Smooth muscle cell (in vitro differentiated cells): Measurements from ENCODE around the gene ABTB2. TPM values are rescaled to one million over a fixed set of nuclear protein-coding genes. Genes with fewer than 3 reads are reported as not detected.

ENCODE experiments used
- DNase-seq: peaks from one replicate; lab custom pipeline; 2025; ENCODE audit not compliant: unreplicated experiment; lab: John Stamatoyannopoulos, UW
- H2AFZ ChIP-seq: fragments of 200-600 bp; sonication (generic); 2 replicates; pipeline ENCODE4 v1.6.0; 2016; ENCODE audit warnings: antibody characterized with exemption, low read depth, mild to moderate bottlenecking
- H3F3A ChIP-seq: fragments of 200-600 bp; sonication (generic); 2 replicates; pipeline ENCODE4 v1.6.0; 2017; ENCODE audit warnings: antibody characterized with exemption, low read depth
- H3K27ac ChIP-seq: fragments of 200-600 bp; sonication (generic); 2 replicates; pipeline ENCODE4 v1.5.1; 2016; ENCODE audit warnings: low read depth, mild to moderate bottlenecking
- H3K27me3 ChIP-seq: fragments of 200-600 bp; sonication (generic); 2 replicates; pipeline ENCODE4 v1.6.1; 2016; ENCODE audit warnings: low read depth, mild to moderate bottlenecking
- H3K36me3 ChIP-seq: fragments of 200-600 bp; sonication (generic); 2 replicates; pipeline ENCODE4 v1.5.1; 2016; ENCODE audit warnings: low read depth
- H3K4me1 ChIP-seq: fragments of 200-600 bp; sonication (generic); 2 replicates; pipeline ENCODE4 v1.5.1; 2016; ENCODE audit warnings: low read depth
- H3K4me2 ChIP-seq: fragments of 200-600 bp; sonication (generic); 2 replicates; pipeline ENCODE4 v1.6.0; 2016; ENCODE audit warnings: mild to moderate bottlenecking
- H3K4me3 ChIP-seq: fragments of 200-600 bp; sonication (generic); 2 replicates; pipeline ENCODE4 v1.5.1; 2016; ENCODE audit warnings: mild to moderate bottlenecking
- H3K79me2 ChIP-seq: fragments of 200-600 bp; sonication (generic); 2 replicates; pipeline ENCODE4 v1.6.0; 2016; ENCODE audit warnings: low read depth, mild to moderate bottlenecking
- H3K9ac ChIP-seq: fragments of 200-600 bp; sonication (generic); 2 replicates; pipeline ENCODE4 v1.6.0; 2016; ENCODE audit warnings: low read depth
- H3K9me3 ChIP-seq: fragments of 200-600 bp; sonication (generic); replicated peaks from 2 replicates; pipeline ENCODE4 v1.5.1; 2016; ENCODE audit warnings: low read depth
- H4K20me1 ChIP-seq: fragments of 200-600 bp; sonication (generic); 2 replicates; pipeline ENCODE4 v1.6.0; 2016; ENCODE audit warnings: low read depth
- WGBS: methylation state at CpG from one replicate; pipeline ENCODE4 v1.1.7; 2016; ENCODE audit warnings: low lambda C conversion rate; 5-methylcytosine and 5-hydroxymethylcytosine counted together
- polyA plus RNA-seq: library from polyadenylated mRNA; unstranded; fragments of >200 nt; fragmentation: Nextera tagmentation; extraction: Ambion mirVana; gene quantifications from 2 replicates; pipeline ENCODE4 v1.2.1, GENCODE V29; 2016
- total RNA-seq: library from RNA; depleted of rRNA; stranded (reverse); fragments of >200 nt; gene quantifications from 2 replicates; pipeline ENCODE4 v1.2.3, GENCODE V29; 2014
- TF ChIP-seq, protein P1 (sequence below): fragments of 200-600 bp; sonication (generic); IDR thresholded peaks from 2 replicates; pipeline ENCODE4 v1.5.1; 2017; ENCODE audit warnings: borderline replicate concordance, mild to moderate bottlenecking, antibody characterized with exemption; ENCODE audit not compliant: insufficient read depth, poor library complexity, severe bottlenecking

Gene ABTB2
- total and polyA plus RNA-seq, 2 experiments from 2014 or later = 4.3 to 4.9 TPM

DNA sequence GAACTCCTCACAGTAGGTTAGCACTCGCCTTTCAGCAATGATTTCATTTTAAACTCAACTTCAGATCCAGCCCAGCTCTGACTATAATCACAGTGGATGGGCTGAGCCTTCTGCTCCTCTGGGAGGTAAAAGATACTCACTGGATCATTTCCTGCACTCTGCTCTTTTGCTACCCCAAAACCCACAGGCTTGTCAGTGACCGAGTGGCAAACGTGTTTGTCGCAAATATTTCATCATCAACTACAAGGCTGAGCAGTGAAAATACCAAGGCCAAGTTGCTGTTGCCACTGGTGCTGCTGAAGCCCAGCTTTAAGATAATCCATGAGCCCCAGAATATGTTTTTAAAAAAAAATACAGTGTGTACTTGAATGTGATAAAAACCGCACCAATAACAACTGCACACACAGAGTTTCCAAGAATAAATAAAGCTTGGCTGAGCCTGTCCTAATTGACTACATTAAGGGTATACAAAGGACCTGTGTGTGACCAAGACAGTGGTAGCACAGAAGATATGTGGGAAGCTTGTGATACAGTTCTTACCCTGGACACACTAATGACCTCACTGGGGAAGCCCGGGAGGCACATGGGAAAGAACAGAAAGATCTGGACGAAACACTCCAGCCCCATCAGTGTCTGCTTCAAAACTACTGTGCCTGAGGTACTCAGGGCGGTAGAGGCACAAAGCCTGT is 41.3 kb downstream of the ABTB2 start:
- Histone ChIP-seq H3K27ac (peak overlapping the region; percentile 21), H3K36me3 (no peaks in the 10 kb centered on the region), H4K20me1 (peaks cover 75% of the 10 kb centered on the region), H3K9ac (no peak overlapping the region), H3K4me3 (no peak overlapping the region), H3K27me3 (no peaks in the 10 kb centered on the region), H3K79me2 (peaks cover 34% of the 10 kb centered on the region), H3K4me1 (peaks cover 5% of the 10 kb centered on the region), H3K9me3 (no peaks in the 10 kb centered on the region), H3F3A (no peaks in the 10 kb centered on the region), H3K4me2 (peak overlapping the region; percentile 17), H2AFZ (no peak overlapping the region)
- TF ChIP-seq, protein P1, sequence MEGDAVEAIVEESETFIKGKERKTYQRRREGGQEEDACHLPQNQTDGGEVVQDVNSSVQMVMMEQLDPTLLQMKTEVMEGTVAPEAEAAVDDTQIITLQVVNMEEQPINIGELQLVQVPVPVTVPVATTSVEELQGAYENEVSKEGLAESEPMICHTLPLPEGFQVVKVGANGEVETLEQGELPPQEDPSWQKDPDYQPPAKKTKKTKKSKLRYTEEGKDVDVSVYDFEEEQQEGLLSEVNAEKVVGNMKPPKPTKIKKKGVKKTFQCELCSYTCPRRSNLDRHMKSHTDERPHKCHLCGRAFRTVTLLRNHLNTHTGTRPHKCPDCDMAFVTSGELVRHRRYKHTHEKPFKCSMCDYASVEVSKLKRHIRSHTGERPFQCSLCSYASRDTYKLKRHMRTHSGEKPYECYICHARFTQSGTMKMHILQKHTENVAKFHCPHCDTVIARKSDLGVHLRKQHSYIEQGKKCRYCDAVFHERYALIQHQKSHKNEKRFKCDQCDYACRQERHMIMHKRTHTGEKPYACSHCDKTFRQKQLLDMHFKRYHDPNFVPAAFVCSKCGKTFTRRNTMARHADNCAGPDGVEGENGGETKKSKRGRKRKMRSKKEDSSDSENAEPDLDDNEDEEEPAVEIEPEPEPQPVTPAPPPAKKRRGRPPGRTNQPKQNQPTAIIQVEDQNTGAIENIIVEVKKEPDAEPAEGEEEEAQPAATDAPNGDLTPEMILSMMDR = no peak
- DNase-seq = no peak
- 53% methylated on average over 8 of the region's 8 CpGs for WGBS

DNA sequence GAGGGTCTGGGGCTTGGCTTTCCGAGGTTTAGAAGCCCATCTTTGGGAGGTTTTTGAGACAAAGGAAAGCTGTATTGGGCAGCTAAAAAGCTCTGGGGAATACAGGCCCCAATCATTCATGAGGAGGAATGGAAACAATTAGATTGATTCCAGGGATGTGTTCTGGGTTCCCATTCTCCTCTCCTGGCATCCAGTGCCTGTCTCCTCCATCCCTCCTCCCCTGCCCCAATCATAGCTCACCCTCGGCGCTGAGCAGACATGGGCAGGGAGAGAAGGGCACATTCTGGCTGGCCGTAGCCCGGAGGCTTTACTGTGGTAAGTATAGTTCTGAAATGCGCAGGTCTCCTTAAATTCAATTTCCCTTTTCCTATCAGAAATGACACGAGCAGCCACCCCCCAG is 42.4 kb downstream of the ABTB2 start:
- H3K4me3 ChIP-seq = no peak overlapping the region
- H3K9me3 ChIP-seq = no peaks in the 10 kb centered on the region
- no peak for DNase-seq
- TF ChIP-seq, protein P1 = no peak
- no peak overlapping the region for H3K4me2 ChIP-seq
- H3K36me3 ChIP-seq = no peaks in the 10 kb centered on the region
- no peak overlapping the region for H3K9ac ChIP-seq
- H3F3A ChIP-seq = no peaks in the 10 kb centered on the region
- no peak overlapping the region for H3K27ac ChIP-seq
- peaks cover 28% of the 10 kb centered on the region for H3K79me2 ChIP-seq
- peaks cover 5% of the 10 kb centered on the region for H3K4me1 ChIP-seq
- H2AFZ ChIP-seq = no peak overlapping the region
- H4K20me1 ChIP-seq = peaks cover 80% of the 10 kb centered on the region
- 94% methylated on average over 7 of the region's 7 CpGs for WGBS
- H3K27me3 ChIP-seq = no peaks in the 10 kb centered on the region

DNA sequence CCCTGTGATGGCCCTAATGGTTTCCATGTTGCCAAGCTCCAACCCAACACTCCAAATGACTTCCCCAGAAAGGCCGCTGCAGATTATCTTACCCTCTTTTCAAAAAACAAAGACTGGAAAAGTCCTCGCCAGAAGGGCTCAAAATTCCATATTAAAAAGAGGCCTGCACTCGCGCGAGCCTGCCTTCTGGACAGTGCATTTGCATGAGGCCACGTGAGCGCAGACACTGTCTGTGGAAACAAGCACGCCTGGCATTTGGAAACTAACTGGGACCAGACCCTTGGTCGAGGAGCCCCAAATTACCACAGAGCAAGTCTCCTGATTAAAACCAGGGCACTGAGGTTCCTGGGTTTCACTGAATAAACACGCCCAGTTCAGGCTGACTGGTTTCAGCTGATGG is 42.9 kb downstream of the ABTB2 start:
- Histone ChIP-seq H3K4me1 (peaks cover 5% of the 10 kb centered on the region), H3F3A (no peaks in the 10 kb centered on the region), H3K9ac (no peak overlapping the region), H3K4me3 (no peak overlapping the region), H3K36me3 (no peaks in the 10 kb centered on the region), H3K27me3 (no peaks in the 10 kb centered on the region), H3K27ac (no peak overlapping the region), H3K4me2 (no peak overlapping the region), H2AFZ (no peak overlapping the region), H3K9me3 (no peaks in the 10 kb centered on the region), H3K79me2 (peaks cover 26% of the 10 kb centered on the region), H4K20me1 (peaks cover 79% of the 10 kb centered on the region)
- no peak for DNase-seq
- WGBS = 82% methylated on average over 10 of the region's 10 CpGs
- TF ChIP-seq, protein P1 = no peak

DNA sequence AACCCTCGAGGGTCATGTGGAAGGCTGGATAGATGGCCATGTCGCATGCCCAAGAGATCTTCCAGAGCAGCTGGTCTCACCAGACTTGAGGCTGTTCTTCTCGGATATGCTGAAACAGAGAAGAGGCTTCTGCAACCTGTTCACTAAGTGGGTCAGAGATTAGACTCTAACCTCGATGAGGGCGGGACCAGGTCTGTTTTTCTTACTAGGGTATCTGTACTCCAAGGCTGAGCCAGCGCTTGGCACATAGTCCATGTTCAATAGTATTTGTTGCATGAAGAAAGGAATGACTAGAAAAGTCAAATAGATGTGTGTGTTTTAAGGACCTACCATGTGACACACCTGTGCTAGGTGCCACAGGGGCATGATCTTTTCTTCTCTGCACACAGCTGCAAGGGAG is 43.6 kb downstream of the ABTB2 start:
- H3K4me1 ChIP-seq = peaks cover 5% of the 10 kb centered on the region
- no peaks in the 10 kb centered on the region for H3F3A ChIP-seq
- TF ChIP-seq, protein P1 = no peak
- H2AFZ ChIP-seq = no peak overlapping the region
- peaks cover 19% of the 10 kb centered on the region for H3K79me2 ChIP-seq
- H4K20me1 ChIP-seq = peaks cover 81% of the 10 kb centered on the region
- no peak overlapping the region for H3K9ac ChIP-seq
- H3K27me3 ChIP-seq = no peaks in the 10 kb centered on the region
- no peak overlapping the region for H3K27ac ChIP-seq
- H3K9me3 ChIP-seq = no peaks in the 10 kb centered on the region
- 96% methylated on average over 6 of the region's 6 CpGs for WGBS
- no peak for DNase-seq
- no peak overlapping the region for H3K4me2 ChIP-seq
- H3K36me3 ChIP-seq = no peaks in the 10 kb centered on the region
- H3K4me3 ChIP-seq = no peak overlapping the region
